NCI-H82 treated with DMSO at 0.1 percent for 48 hours (cell line): ENCODE data around the gene EHBP1.

Source experiments
- DNase-seq: peaks from one replicate; lab custom pipeline; 2025; ENCODE audit not compliant: unreplicated experiment; lab: John Stamatoyannopoulos, UW

Gene EHBP1

DNA sequence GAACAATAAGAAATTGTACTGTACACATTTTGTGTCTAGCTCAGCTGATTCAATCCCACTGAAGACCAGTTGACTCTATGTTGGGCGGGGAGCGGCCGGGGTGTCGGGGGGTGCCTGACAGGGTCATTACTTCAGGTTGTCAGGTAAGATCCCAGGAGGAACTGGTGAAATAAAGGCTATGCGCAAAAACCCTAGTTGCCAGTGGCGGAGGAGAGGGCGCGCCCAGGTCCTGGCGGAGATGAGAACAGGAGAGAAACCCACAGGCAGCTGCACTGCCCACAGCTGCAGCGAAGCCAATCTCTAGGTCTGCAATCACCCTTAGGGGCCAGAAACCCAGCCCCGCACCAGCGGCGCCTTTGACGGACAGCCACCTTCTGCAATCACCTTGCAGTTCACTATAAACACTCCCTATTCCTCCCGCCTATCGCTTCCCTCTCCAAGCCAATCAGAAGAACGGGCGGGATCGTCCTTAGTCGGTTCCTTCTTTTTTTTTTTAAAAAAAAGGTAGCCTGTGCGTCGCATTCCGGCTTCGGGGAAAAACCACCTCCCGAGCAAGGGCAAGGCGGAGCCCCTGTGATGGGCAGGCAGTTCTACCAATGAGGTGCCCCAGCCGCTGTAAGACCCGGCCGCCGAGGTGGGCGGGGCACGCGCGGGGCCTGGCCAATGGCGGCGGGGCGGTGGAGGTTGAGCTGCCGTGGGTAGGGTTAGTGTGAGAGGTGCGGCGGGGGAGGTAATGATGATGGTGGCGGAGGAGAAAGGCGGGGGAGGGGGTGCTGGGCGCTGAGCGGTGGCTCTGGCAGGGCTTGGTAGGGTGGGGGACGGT, at the start of gene EHBP1:
Gene EHBP1, plus strand, starts transcription at position 707 of the 823 bp plus-strand sequence. CDS start 1,479 bp downstream, outside the sequence.
- peak; percentile 99 for DNase-seq

GRCh38 chr2:62657783-62658182, 47.7 kb upstream of the EHBP1 start:
- no peak for DNase-seq

GRCh38 chr2:62658891-62659290, 46.6 kb upstream of the EHBP1 start:
- no peak for DNase-seq

DNA sequence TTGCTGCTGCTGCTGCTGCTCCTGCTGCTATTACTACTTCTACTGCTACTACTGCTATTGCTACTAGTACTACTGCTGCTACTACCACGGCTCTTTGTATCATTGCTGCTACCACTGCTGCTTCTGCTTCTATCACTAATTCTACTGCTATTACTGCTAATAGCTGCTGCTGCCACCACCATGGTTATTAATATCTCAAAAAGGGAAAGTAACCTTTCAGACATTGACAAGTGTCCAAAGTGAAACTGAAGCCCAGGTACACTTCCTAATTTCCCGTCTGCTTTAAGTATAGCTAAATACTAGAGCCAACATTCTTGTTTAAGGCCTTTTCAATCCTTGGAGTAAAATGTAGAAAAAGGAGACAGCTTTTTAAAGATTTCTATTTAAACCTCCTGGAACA, 45.4 kb upstream of the EHBP1 start:
- no peak for DNase-seq

GRCh38 chr2:62660582-62661262, 44.8 kb upstream of the EHBP1 start:
- no peak for DNase-seq

- no peak for DNase-seq
Observed at GRCh38 chr2:62661263-62661635, 44.3 kb upstream of the EHBP1 start.

GRCh38 chr2:62662131-62662530, 43.4 kb upstream of the EHBP1 start:
- DNase-seq: no peak

DNA sequence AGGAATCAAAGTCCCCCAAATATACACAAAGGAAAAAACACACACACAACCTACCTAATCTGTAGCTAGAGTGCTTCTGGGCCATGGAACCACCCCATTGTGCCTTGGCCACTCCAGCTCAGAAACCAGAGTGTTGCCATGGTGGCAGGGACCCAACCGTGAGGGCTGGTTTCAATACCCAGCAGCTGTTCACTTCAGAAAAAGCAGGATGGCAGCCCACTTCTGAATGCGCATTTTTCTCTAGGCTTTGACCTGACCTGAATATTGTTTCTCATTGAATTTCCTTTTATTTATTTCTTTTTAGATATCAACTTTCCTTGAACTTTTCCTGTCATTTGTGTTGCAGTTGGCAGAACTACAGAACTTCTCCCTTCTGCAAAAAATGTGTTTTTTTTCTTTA, 43.0 kb upstream of the EHBP1 start:
- no peak for DNase-seq

- no peak for DNase-seq
Observed at GRCh38 chr2:62663411-62663810, 42.1 kb upstream of the EHBP1 start.

GRCh38 chr2:62663920-62664795, 41.4 kb upstream of the EHBP1 start:
- no peak for DNase-seq

GRCh38 chr2:62665446-62665845, 40.1 kb upstream of the EHBP1 start:
- DNase-seq: no peak

GRCh38 chr2:62669180-62669579, 36.3 kb upstream of the EHBP1 start:
- no peak for DNase-seq

- DNase-seq: no peak
Observed at GRCh38 chr2:62672601-62673000, 32.9 kb upstream of the EHBP1 start.

DNA sequence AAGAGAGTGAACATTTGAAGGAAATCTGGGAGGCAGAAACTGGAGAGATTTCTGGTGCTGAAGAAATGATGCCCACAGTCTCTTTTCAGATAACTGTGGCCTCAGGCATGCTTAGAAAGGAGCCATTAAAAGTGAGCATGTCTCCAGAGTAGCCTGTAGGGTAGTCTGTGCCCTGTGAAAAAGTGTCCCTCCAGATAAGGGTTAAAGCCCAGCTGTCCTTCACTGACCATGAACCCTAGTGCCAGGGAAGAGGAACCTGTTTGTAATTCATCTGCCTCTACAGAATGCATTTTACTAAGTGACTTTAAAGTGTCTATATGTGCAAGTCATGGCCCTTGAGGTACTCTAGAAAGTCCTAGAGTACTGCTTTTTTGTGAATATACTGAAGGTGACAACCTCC, 30.5 kb upstream of the EHBP1 start:
- no peak for DNase-seq

DNA sequence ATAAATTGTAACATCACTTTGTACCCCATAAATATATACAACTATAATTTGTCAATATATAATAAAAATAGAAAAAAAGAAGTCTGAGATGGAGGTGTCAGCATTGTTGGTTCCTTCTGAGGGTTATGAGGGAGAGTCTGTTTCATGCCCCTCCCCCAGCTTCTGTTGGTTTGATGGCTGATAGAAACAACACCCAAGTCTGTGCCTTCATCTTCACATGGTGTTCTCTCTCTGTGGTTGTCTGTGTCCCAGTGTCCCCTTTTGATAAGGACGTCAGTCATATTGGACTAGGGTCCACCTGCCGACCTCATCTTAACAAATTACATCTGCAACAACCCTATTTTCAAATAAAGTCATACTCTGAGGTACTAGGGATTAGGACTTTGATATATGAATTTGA, 20.3 kb upstream of the EHBP1 start:
- no peak for DNase-seq

- DNase-seq: no peak
Observed at GRCh38 chr2:62686012-62686685, 19.4 kb upstream of the EHBP1 start.

DNA sequence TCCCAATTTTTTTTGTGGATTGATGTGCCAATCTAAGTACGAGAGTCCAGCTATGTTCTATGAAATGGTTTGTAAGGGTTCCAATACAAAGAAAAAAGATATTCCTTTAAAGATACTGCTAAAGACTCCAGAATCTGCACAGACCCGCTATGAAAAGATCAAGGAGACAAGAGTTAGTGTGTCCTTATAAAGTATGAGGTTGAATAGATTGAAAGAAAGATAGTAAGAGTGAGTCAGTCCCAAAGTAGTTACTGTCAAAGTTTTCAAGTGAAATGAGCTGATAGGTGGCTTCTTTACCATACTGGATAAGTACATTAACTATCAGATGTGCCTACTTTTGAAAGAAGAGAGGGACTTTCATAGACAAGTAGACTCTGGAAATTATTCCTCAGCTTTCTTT, 17.9 kb upstream of the EHBP1 start:
- no peak for DNase-seq

- no peak for DNase-seq
Observed at GRCh38 chr2:62688771-62689170, 16.7 kb upstream of the EHBP1 start.

- DNase-seq: no peak
Observed at GRCh38 chr2:62691186-62691585, 14.3 kb upstream of the EHBP1 start.

- DNase-seq: no peak
Observed at GRCh38 chr2:62692225-62692624, 13.3 kb upstream of the EHBP1 start.

GRCh38 chr2:62698653-62699052, 6.9 kb upstream of the EHBP1 start:
- DNase-seq: no peak
